ENCODE results near the gene INSYN1. TPM values are rescaled to one million over a fixed set of nuclear protein-coding genes. Genes with fewer than 3 reads are reported as not detected.

INSYN1 gene
- total and polyA plus RNA-seq, 2 experiments from 2014 or later: 0.18 to 14.2 TPM

GRCh38 chr15:73765778-73766177 is 12.6 kb upstream of the INSYN1 start:
- TF ChIP-seq STAT1 (IDR thresholded peaks at IDR 0.05; ENCODE audit: unreplicated experiment) (no peak), EZH2 (IDR thresholded peaks at IDR 0.05; ENCODE audit: low read depth, unreplicated experiment) (no peak), ZNF462 (CRISPR knock-in tag; IDR thresholded peaks at IDR 0.05) (no peak), ZNF114 (CRISPR knock-in tag; IDR thresholded peaks at IDR 0.05) (no peak), EZH2phosphoT487 (IDR thresholded peaks at IDR 0.05; ENCODE audit: unreplicated experiment) (no peak), CTCF (conservative IDR thresholded peaks at IDR 0.05; ENCODE audit: low read depth in 2 of 2) (no peak), NANOG (IDR thresholded peaks at IDR 0.05; ENCODE audit: borderline replicate concordance) (no peak), REST (IDR thresholded peaks at IDR 0.05; ENCODE audit: unreplicated experiment) (no peak), JUNB (IDR thresholded peaks at IDR 0.05; ENCODE audit: unreplicated experiment) (no peak), ZNF331 (CRISPR knock-in tag; IDR thresholded peaks at IDR 0.05; ENCODE audit: low read depth) (no peak), POLR2AphosphoS5 (IDR thresholded peaks at IDR 0.05; ENCODE audit: low read depth) (no peak), ETS1 (IDR thresholded peaks at IDR 0.05) (no peak), CREB1 (CRISPR knock-in tag; IDR thresholded peaks at IDR 0.05; ENCODE audit: low read depth) (no peak)
- H3K4me3 Mint-ChIP-seq: no peak overlapping the region

More at GRCh38 chr15:73765778-73766177, 12.6 kb upstream of the INSYN1 start:
- no peaks in the 10 kb centered on the region for H3K79me2 ChIP-seq (replicated peaks; ENCODE audit: insufficient read depth)
- ATAC-seq (no peak), DNase-seq (ENCODE audit: low spot score) (no peak)
- Mint-ChIP-seq H3K27ac (no peak overlapping the region), H3K4me1 (peaks cover 18% of the 10 kb centered on the region), H3K36me3 (ENCODE audit: low read depth) (no peaks in the 10 kb centered on the region; the same call in 2 of the 3 replicates), H3K27me3 (ENCODE audit: insufficient read depth, low read depth, poor library complexity) (peaks cover 4% of the 10 kb centered on the region), H3K9me3 (no peaks in the 10 kb centered on the region; the same call in 2 of the 3 replicates)
- no peaks in the 10 kb centered on the region for H3K27me3 ChIP-seq (ENCODE audit: insufficient read depth)
- no peaks in the 10 kb centered on the region for H3F3A ChIP-seq (replicated peaks; ENCODE audit: low read depth)
- no peaks in the 10 kb centered on the region; the same call in 1 of the 2 replicates for H3K4me1 ChIP-seq (ENCODE audit: insufficient read depth)
- no peaks in the 10 kb centered on the region for H3K36me3 ChIP-seq (ENCODE audit: insufficient read depth)
- no peak overlapping the region for H3K4me2 ChIP-seq
- H4K20me1 ChIP-seq (replicated peaks; ENCODE audit: insufficient read depth): no peaks in the 10 kb centered on the region
- no peak overlapping the region for H2AFZ ChIP-seq
- no peak overlapping the region for H3K27ac ChIP-seq (ENCODE audit: low read depth)
- H3K9me2 ChIP-seq (ENCODE audit: insufficient read depth): no peaks in the 10 kb centered on the region
- no peak overlapping the region for H3K4me3 ChIP-seq
